Keratinocyte (primary cell): Measurements from ENCODE around the gene TBXAS1.

Experiments
- EZH2 ChIP-seq: IDR thresholded peaks from one replicate; pipeline ENCODE4 v1.6.1; 2012; ENCODE audit warnings: inconsistent platforms, mild to moderate bottlenecking, low read length, moderate library complexity
- TF ChIP-seq, protein P1 (sequence below), 3 experiments: IDR thresholded peaks in 1 of 3; conservative IDR thresholded peaks in 1 of 3; optimal IDR thresholded peaks in 1 of 3; 2 replicates in 2 of 3; 3 replicates in 1 of 3; pipeline versions ENCODE3 to v1.5.1; 2011; ENCODE audit warnings: low read length in 3 of 3, mild to moderate bottlenecking in 3 of 3, moderate library complexity in 2 of 3, control low read depth in 1 of 3, inconsistent platforms in 1 of 3; ENCODE audit not compliant: insufficient read depth in 2 of 3; ENCODE audit errors: extremely low read depth in 1 of 3

DNA sequence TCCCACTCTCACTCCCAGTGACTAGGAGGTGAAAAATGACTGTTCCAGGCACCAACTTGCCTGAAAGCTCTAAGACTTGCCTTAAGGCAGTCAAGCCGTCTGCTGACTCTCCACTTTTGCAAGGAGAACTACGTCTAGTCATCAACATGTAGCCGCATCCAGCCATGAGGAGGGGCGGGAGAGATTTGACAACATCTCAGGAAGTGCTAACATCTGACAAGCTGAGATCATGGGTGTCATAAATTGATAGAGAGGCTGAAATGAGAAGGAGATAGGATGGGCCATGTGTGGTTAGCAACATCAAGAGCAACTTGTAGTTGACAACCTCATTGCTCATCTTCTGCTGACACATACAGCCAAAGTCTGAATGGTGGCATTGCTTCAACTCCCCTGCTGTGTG, 9.0 kb upstream of the TBXAS1 start:
- TF ChIP-seq, protein P1, sequence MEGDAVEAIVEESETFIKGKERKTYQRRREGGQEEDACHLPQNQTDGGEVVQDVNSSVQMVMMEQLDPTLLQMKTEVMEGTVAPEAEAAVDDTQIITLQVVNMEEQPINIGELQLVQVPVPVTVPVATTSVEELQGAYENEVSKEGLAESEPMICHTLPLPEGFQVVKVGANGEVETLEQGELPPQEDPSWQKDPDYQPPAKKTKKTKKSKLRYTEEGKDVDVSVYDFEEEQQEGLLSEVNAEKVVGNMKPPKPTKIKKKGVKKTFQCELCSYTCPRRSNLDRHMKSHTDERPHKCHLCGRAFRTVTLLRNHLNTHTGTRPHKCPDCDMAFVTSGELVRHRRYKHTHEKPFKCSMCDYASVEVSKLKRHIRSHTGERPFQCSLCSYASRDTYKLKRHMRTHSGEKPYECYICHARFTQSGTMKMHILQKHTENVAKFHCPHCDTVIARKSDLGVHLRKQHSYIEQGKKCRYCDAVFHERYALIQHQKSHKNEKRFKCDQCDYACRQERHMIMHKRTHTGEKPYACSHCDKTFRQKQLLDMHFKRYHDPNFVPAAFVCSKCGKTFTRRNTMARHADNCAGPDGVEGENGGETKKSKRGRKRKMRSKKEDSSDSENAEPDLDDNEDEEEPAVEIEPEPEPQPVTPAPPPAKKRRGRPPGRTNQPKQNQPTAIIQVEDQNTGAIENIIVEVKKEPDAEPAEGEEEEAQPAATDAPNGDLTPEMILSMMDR (optimal IDR thresholded peaks at IDR 0.05 in 1 of 3, IDR thresholded peaks at IDR 0.05 in 1 of 3, conservative IDR thresholded peaks at IDR 0.05 in 1 of 3; ENCODE audit: extremely low read depth in 1 of 3, insufficient read depth in 2 of 3, low read length in 3 of 3) = no peak
- TF ChIP-seq EZH2 = no peak
